Smooth muscle cell (in vitro differentiated cells): ENCODE data around the gene ZBTB34. TPM values are rescaled to one million over a fixed set of nuclear protein-coding genes. Genes with fewer than 3 reads are reported as not detected.

Experiments
- DNase-seq: peaks from one replicate; lab custom pipeline; 2025; ENCODE audit not compliant: unreplicated experiment; lab: John Stamatoyannopoulos, UW
- H2AFZ ChIP-seq: fragments of 200-600 bp; sonication (generic); 2 replicates; pipeline ENCODE4 v1.6.0; 2016; ENCODE audit warnings: antibody characterized with exemption, low read depth, mild to moderate bottlenecking
- H3F3A ChIP-seq: fragments of 200-600 bp; sonication (generic); 2 replicates; pipeline ENCODE4 v1.6.0; 2017; ENCODE audit warnings: antibody characterized with exemption, low read depth
- H3K27ac ChIP-seq: fragments of 200-600 bp; sonication (generic); 2 replicates; pipeline ENCODE4 v1.5.1; 2016; ENCODE audit warnings: low read depth, mild to moderate bottlenecking
- H3K27me3 ChIP-seq: fragments of 200-600 bp; sonication (generic); 2 replicates; pipeline ENCODE4 v1.6.1; 2016; ENCODE audit warnings: low read depth, mild to moderate bottlenecking
- H3K36me3 ChIP-seq: fragments of 200-600 bp; sonication (generic); 2 replicates; pipeline ENCODE4 v1.5.1; 2016; ENCODE audit warnings: low read depth
- H3K4me1 ChIP-seq: fragments of 200-600 bp; sonication (generic); 2 replicates; pipeline ENCODE4 v1.5.1; 2016; ENCODE audit warnings: low read depth
- H3K4me2 ChIP-seq: fragments of 200-600 bp; sonication (generic); 2 replicates; pipeline ENCODE4 v1.6.0; 2016; ENCODE audit warnings: mild to moderate bottlenecking
- H3K4me3 ChIP-seq: fragments of 200-600 bp; sonication (generic); 2 replicates; pipeline ENCODE4 v1.5.1; 2016; ENCODE audit warnings: mild to moderate bottlenecking
- H3K79me2 ChIP-seq: fragments of 200-600 bp; sonication (generic); 2 replicates; pipeline ENCODE4 v1.6.0; 2016; ENCODE audit warnings: low read depth, mild to moderate bottlenecking
- H3K9ac ChIP-seq: fragments of 200-600 bp; sonication (generic); 2 replicates; pipeline ENCODE4 v1.6.0; 2016; ENCODE audit warnings: low read depth
- H3K9me3 ChIP-seq: fragments of 200-600 bp; sonication (generic); replicated peaks from 2 replicates; pipeline ENCODE4 v1.5.1; 2016; ENCODE audit warnings: low read depth
- H4K20me1 ChIP-seq: fragments of 200-600 bp; sonication (generic); 2 replicates; pipeline ENCODE4 v1.6.0; 2016; ENCODE audit warnings: low read depth
- CTCF ChIP-seq: fragments of 200-600 bp; sonication (generic); IDR thresholded peaks from 2 replicates; pipeline ENCODE4 v1.5.1; 2017; ENCODE audit warnings: borderline replicate concordance, mild to moderate bottlenecking, antibody characterized with exemption; ENCODE audit not compliant: insufficient read depth, poor library complexity, severe bottlenecking
- WGBS: methylation state at CpG from one replicate; pipeline ENCODE4 v1.1.7; 2016; ENCODE audit warnings: low lambda C conversion rate; 5-methylcytosine and 5-hydroxymethylcytosine counted together
- polyA plus RNA-seq: library from polyadenylated mRNA; unstranded; fragments of >200 nt; fragmentation: Nextera tagmentation; extraction: Ambion mirVana; gene quantifications from 2 replicates; pipeline ENCODE4 v1.2.1, GENCODE V29; 2016
- total RNA-seq: library from RNA; depleted of rRNA; stranded (reverse); fragments of >200 nt; gene quantifications from 2 replicates; pipeline ENCODE4 v1.2.3, GENCODE V29; 2014

ZBTB34 gene
- total and polyA plus RNA-seq, 2 experiments from 2014 or later = 6.3 to 17.8 TPM

GRCh38 chr9:126877418-126877817, 17.0 kb downstream of the ZBTB34 start:
- TF ChIP-seq CTCF = no peak
- WGBS = 98% methylated on average over 9 of the region's 9 CpGs
- Histone ChIP-seq H3F3A (peaks cover 8% of the 10 kb centered on the region), H3K27me3 (no peaks in the 10 kb centered on the region), H3K4me3 (no peak overlapping the region), H4K20me1 (peaks cover 98% of the 10 kb centered on the region), H3K36me3 (peaks cover 11% of the 10 kb centered on the region), H3K4me1 (peaks cover under 1% of the 10 kb centered on the region), H3K9me3 (no peaks in the 10 kb centered on the region), H3K27ac (no peak overlapping the region), H3K4me2 (no peak overlapping the region), H3K9ac (no peak overlapping the region), H3K79me2 (peaks cover 51% of the 10 kb centered on the region), H2AFZ (no peak overlapping the region)
- no peak for DNase-seq

- DNase-seq = no peak
- H3K4me2 ChIP-seq = no peak overlapping the region
- no peak overlapping the region for H3K27ac ChIP-seq
- H3K9me3 ChIP-seq = no peaks in the 10 kb centered on the region
- H3K4me1 ChIP-seq = peaks cover 8% of the 10 kb centered on the region
- H3K27me3 ChIP-seq = no peaks in the 10 kb centered on the region
- peaks cover 11% of the 10 kb centered on the region for H3K36me3 ChIP-seq
- no peak for TF ChIP-seq CTCF
- H3K79me2 ChIP-seq = peaks cover 47% of the 10 kb centered on the region
- 93% methylated on average over 9 of the region's 9 CpGs for WGBS
- H2AFZ ChIP-seq = no peak overlapping the region
- peaks cover 8% of the 10 kb centered on the region for H3F3A ChIP-seq
- no peak overlapping the region for H3K9ac ChIP-seq
- no peak overlapping the region for H3K4me3 ChIP-seq
- H4K20me1 ChIP-seq = peaks cover 98% of the 10 kb centered on the region
These were observed 18.8 kb downstream of the ZBTB34 start for GRCh38 chr9:126879288-126879687.

- Histone ChIP-seq H4K20me1 (peaks cover 98% of the 10 kb centered on the region), H2AFZ (no peak overlapping the region), H3K4me1 (peaks cover 8% of the 10 kb centered on the region), H3K9ac (no peak overlapping the region), H3F3A (peaks cover 8% of the 10 kb centered on the region), H3K4me3 (no peak overlapping the region), H3K79me2 (peaks cover 47% of the 10 kb centered on the region), H3K27me3 (no peaks in the 10 kb centered on the region), H3K36me3 (peaks cover 11% of the 10 kb centered on the region), H3K4me2 (no peak overlapping the region), H3K27ac (no peak overlapping the region), H3K9me3 (no peaks in the 10 kb centered on the region)
- WGBS = 98% methylated on average over 23 of the region's 23 CpGs
- no peak for DNase-seq
- TF ChIP-seq CTCF = no peak
These were observed 19.9 kb downstream of the ZBTB34 start for GRCh38 chr9:126880226-126880946.

GRCh38 chr9:126880947-126881332, 20.5 kb downstream of the ZBTB34 start:
- no peak for TF ChIP-seq CTCF
- H4K20me1 ChIP-seq = peaks cover 97% of the 10 kb centered on the region
- H3K9me3 ChIP-seq = no peaks in the 10 kb centered on the region
- no peak overlapping the region for H2AFZ ChIP-seq
- no peak overlapping the region for H3K4me2 ChIP-seq
- no peak overlapping the region for H3K4me3 ChIP-seq
- no peak for DNase-seq
- WGBS = 97% methylated on average over 6 of the region's 6 CpGs
- no peak overlapping the region for H3K9ac ChIP-seq
- H3K27ac ChIP-seq = no peak overlapping the region
- peaks cover 4% of the 10 kb centered on the region for H3F3A ChIP-seq
- peaks cover 11% of the 10 kb centered on the region for H3K36me3 ChIP-seq
- no peaks in the 10 kb centered on the region for H3K27me3 ChIP-seq
- peaks cover 47% of the 10 kb centered on the region for H3K79me2 ChIP-seq
- H3K4me1 ChIP-seq = peaks cover 8% of the 10 kb centered on the region
